Effector memory CD4-positive, alpha-beta T cell (primary cell): ENCODE measurements around the gene ALKBH6.

Experiments used
- DNase-seq, 3 donors: peaks; one replicate each; pipeline ENCODE4 v3.0.0-alpha.2; 2020
- H3K27ac ChIP-seq: 2 replicates; pipeline ENCODE4 v1.7.0; 2013; ENCODE audit warnings: mild to moderate bottlenecking, low read length, moderate library complexity; ENCODE audit not compliant: insufficient read depth, poor library complexity, severe bottlenecking
- H3K27me3 ChIP-seq: replicated peaks from 2 replicates; pipeline ENCODE4 v1.7.0; 2013; ENCODE audit warnings: mild to moderate bottlenecking, low read length; ENCODE audit not compliant: insufficient read depth, control insufficient read depth, poor library complexity, severe bottlenecking
- H3K36me3 ChIP-seq: 2 replicates; pipeline ENCODE4 v1.7.0; 2013; ENCODE audit warnings: mild to moderate bottlenecking, low read length, moderate library complexity; ENCODE audit not compliant: control insufficient read depth, insufficient read depth
- H3K4me1 ChIP-seq: 2 replicates; pipeline ENCODE4 v1.7.0; 2013; ENCODE audit warnings: low read length, mild to moderate bottlenecking; ENCODE audit not compliant: control insufficient read depth, insufficient read depth, poor library complexity, severe bottlenecking
- H3K4me3 ChIP-seq: 2 replicates; pipeline ENCODE4 v1.7.0; 2013; ENCODE audit warnings: low read length, low read depth, mild to moderate bottlenecking; ENCODE audit not compliant: insufficient read depth, poor library complexity, severe bottlenecking
- H3K9me3 ChIP-seq: 2 replicates; pipeline ENCODE4 v1.7.0; 2013; ENCODE audit warnings: mild to moderate bottlenecking, low read length, moderate library complexity; ENCODE audit not compliant: control insufficient read depth

ALKBH6 gene

GRCh38 chr19:36030264-36031148, 16.5 kb upstream of the ALKBH6 start:
- no peaks in the 10 kb centered on the region for H3K27me3 ChIP-seq
- no peaks in the 10 kb centered on the region for H3K9me3 ChIP-seq
- H3K4me3 ChIP-seq: no peak overlapping the region
- H3K4me1 ChIP-seq: peaks cover 9% of the 10 kb centered on the region
- H3K36me3 ChIP-seq: no peaks in the 10 kb centered on the region
- H3K27ac ChIP-seq: no peak overlapping the region
- DNase-seq: no peak

DNA sequence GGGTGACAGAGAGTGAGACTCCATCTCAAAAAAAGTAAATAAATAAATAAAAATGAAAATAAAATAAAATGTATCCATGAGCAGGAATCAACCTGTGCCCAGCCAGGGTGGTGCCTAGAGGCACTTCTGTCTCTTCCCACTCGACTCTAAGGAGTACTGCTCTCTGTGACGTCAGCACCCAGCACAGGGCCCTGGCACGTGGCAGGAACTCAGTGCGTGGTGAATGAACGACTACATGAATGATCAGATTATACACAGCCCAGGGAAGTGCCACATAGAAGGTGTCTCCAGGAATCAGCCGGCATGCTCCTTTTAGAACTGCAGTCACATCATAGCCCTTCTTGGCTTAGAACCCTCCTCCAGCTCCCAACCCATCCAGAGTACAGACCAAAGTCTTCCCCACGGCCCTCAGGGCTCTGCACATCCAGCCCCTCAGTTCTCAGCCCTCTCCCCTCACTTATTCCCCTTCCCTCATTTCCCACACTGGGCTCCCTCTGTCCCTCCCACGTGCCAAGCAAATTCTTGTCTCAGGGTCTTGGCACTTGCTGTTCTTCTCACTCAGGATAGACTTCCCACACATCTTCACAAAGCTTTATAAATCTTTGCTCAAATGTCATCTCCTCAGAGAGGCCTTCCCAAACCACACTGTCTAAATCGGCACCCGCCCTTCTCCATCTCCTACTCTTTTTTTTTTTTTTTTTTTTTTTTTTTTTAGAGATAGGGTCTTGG, 14.5 kb upstream of the ALKBH6 start:
- no peak overlapping the region for H3K27ac ChIP-seq
- H3K4me1 ChIP-seq: peaks cover 5% of the 10 kb centered on the region
- H3K4me3 ChIP-seq: no peak overlapping the region
- no peaks in the 10 kb centered on the region for H3K27me3 ChIP-seq
- peaks cover 4% of the 10 kb centered on the region for H3K36me3 ChIP-seq
- DNase-seq: no peak
- no peaks in the 10 kb centered on the region for H3K9me3 ChIP-seq

DNA sequence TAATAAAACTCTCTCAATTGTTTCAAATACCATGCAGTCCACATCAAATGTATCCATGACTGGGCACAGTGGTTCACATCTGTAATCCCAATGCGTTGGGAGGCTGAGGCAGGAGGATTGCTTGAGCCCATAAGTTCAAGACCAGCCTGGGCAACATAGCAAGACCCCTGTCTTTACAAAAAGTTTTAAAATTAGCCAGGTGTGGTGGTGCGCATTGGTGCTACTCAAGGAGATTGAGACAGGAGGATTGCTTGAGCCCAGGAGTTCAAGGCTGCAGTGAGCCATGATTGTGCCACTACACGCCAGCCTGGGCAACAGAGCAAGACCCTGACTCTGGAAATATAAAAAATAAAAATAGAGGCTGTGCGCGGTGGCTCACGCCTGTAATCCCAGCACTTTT, 13.7 kb upstream of the ALKBH6 start:
- no peak overlapping the region for H3K27ac ChIP-seq
- no peak for DNase-seq
- H3K36me3 ChIP-seq: peaks cover 4% of the 10 kb centered on the region
- H3K4me3 ChIP-seq: no peak overlapping the region
- H3K9me3 ChIP-seq: no peaks in the 10 kb centered on the region
- peaks cover 2% of the 10 kb centered on the region for H3K4me1 ChIP-seq
- no peaks in the 10 kb centered on the region for H3K27me3 ChIP-seq

- H3K9me3 ChIP-seq: no peaks in the 10 kb centered on the region
- H3K27ac ChIP-seq: no peak overlapping the region
- no peak overlapping the region for H3K4me3 ChIP-seq
- DNase-seq: no peak
- no peaks in the 10 kb centered on the region for H3K4me1 ChIP-seq
- H3K27me3 ChIP-seq: no peaks in the 10 kb centered on the region
- peaks cover 8% of the 10 kb centered on the region for H3K36me3 ChIP-seq
These were observed 12.3 kb upstream of the ALKBH6 start for GRCh38 chr19:36026091-36026876.

DNA sequence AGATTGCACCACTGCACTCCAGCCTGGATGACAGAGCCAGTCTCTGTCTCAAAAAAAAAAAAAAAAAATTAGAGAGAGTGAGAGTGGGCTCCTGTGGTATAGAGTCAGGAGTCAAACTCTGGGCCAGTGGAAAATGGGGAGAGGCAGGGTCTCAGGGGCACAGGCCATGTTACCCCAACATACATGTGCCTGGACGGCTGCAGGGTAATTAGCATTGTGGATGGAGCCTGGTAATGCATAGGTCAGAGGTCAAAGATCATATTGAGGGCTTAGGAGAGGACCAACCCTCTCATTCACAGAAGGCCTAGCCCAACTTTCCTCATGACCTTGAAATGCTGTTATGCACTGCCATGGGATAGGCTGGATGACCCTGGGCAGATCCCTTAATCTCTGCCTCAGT, 11.5 kb upstream of the ALKBH6 start:
- Histone ChIP-seq H3K27me3 (no peaks in the 10 kb centered on the region), H3K9me3 (no peaks in the 10 kb centered on the region), H3K4me3 (no peak overlapping the region), H3K4me1 (no peaks in the 10 kb centered on the region), H3K36me3 (peaks cover 8% of the 10 kb centered on the region), H3K27ac (no peak overlapping the region)
- no peak for DNase-seq

DNA sequence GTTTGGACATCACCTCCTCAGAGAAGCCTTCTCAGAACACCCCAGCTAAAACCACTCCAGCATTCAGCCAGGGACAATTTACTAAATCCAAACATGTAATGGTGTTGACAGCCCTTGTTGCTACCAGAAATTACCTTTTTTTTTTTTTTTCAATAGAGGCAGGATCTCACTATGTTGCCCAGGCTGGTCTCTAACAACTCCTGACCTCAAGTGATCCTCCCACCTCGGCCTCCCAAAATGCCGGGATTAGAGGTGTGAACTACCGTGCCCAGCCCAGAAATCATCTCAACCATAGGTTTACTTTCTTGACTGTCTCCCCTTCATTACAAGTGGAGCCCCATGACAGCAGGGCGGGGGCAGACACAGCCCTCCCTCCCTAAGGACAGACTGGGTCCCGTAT, 9.4 kb upstream of the ALKBH6 start:
- DNase-seq: no peak
- H3K4me1 ChIP-seq: no peaks in the 10 kb centered on the region
- H3K36me3 ChIP-seq: peaks cover 8% of the 10 kb centered on the region
- no peak overlapping the region for H3K27ac ChIP-seq
- no peak overlapping the region for H3K4me3 ChIP-seq
- H3K27me3 ChIP-seq: no peaks in the 10 kb centered on the region
- no peaks in the 10 kb centered on the region for H3K9me3 ChIP-seq

- Histone ChIP-seq H3K9me3 (no peaks in the 10 kb centered on the region), H3K36me3 (peaks cover 8% of the 10 kb centered on the region), H3K4me3 (no peak overlapping the region), H3K27ac (no peak overlapping the region), H3K27me3 (no peaks in the 10 kb centered on the region), H3K4me1 (peaks cover 5% of the 10 kb centered on the region)
- no peak for DNase-seq
These were observed 5.2 kb upstream of the ALKBH6 start for GRCh38 chr19:36019061-36019670.

DNA sequence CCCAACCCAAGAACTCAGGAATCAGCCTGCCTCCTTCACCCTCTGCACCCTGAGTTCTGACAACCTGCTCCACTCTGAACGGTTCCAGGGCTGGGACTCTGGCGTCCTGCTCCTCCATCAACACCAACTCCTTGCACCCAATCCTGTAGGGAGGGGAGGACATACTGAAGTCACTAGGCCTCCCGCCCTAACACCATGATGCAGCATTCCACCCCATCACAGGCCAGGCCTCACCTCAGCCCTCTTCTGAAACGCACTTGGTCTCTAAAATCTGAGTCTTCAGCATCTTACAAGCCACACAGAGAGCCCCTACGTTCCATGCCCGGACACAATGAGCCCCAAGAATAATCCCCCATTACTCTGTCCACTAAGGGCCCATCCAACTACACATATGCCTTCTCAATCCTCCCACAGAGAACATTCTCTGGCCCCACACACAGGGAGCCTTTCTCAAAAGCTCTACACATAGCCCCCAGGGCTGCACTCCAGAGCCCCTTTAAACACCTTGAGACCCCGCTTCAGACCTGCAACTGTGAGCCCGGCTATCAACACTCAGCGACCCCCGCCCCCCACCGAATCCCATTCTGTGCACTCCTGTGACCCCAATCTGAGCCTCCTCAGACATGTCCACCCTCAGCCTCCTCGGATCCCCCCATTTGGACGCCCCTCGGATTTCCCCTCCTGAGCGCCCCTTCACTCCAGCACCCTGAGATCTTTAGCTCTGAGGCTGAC, 567 bp downstream of the ALKBH6 start:
- no peak for DNase-seq
- H3K4me1 ChIP-seq: peaks cover 22% of the 10 kb centered on the region
- no peaks in the 10 kb centered on the region for H3K27me3 ChIP-seq
- peak overlapping the region; percentile 77 for H3K27ac ChIP-seq
- peak overlapping the region; percentile 89 for H3K4me3 ChIP-seq
- no peaks in the 10 kb centered on the region for H3K9me3 ChIP-seq
- H3K36me3 ChIP-seq: no peaks in the 10 kb centered on the region

DNA sequence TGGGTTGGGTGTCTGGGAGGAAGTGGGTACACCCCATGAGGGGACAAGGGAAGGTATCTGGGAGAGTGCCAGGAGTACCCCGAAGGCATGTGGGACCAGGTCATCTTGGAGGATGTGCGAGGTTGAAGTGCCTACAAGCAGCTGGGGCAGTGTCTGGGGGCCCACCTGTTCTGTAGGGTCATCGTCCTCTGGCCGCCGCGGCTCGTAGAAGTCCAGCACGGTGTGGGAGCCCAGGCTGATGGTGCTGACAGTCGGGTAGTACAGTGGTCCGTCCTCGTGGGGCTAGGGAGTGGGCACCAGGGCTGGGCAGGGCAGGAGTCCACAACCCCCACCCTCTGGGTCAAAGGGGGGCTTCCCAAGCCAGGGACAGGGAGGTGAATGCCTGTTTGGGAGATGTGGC, 3.6 kb downstream of the ALKBH6 start:
- H3K4me1 ChIP-seq: peaks cover 22% of the 10 kb centered on the region
- no peak overlapping the region for H3K27ac ChIP-seq
- H3K27me3 ChIP-seq: no peaks in the 10 kb centered on the region
- no peaks in the 10 kb centered on the region for H3K36me3 ChIP-seq
- DNase-seq: no peak
- no peaks in the 10 kb centered on the region for H3K9me3 ChIP-seq
- H3K4me3 ChIP-seq: no peak overlapping the region
